22Rv1 (cell line): ENCODE measurements around the gene CENPP.

Source experiments
- CTCF ChIP-seq: fragments of 450-650 bp; IDR thresholded peaks from 2 replicates; pipeline ENCODE4 v1.5.1; 2017; ENCODE audit warnings: mild to moderate bottlenecking
- ZFX ChIP-seq: fragments of 450-650 bp; IDR thresholded peaks from 2 replicates; pipeline ENCODE4 v1.6.1; 2017; ENCODE audit warnings: antibody characterized with exemption, borderline replicate concordance

- TF ChIP-seq CTCF (no peak), ZFX (no peak)
Observed at GRCh38 chr9:92614123-92614510, 288.4 kb downstream of the CENPP start.
